Fibroblast of lung (primary cell): Measurements from ENCODE around the gene ZNF346. TPM values are rescaled to one million over a fixed set of nuclear protein-coding genes. Genes with fewer than 3 reads are reported as not detected.

Experiments
- DNase-seq, 2 donors: peaks; one replicate each; pipeline versions ENCODE4 v3.0.0 to v3.0.0-alpha.2; 2010; ENCODE audit warnings: low read depth in 2 of 2
- H2AFZ ChIP-seq: 2 replicates; pipeline ENCODE4 v1.5.1; 2012; ENCODE audit warnings: low read length, control low read depth, inconsistent platforms
- H3K27ac ChIP-seq: 2 replicates; pipeline ENCODE4 v1.5.1; 2011; ENCODE audit warnings: low read length, control low read depth; ENCODE audit not compliant: insufficient read depth
- H3K27me3 ChIP-seq: 2 replicates; pipeline ENCODE4 v1.5.1; 2011; ENCODE audit warnings: mild to moderate bottlenecking, low read length; ENCODE audit not compliant: control insufficient read depth, insufficient read depth
- H3K36me3 ChIP-seq: 2 replicates; pipeline ENCODE4 v1.5.1; 2011; ENCODE audit warnings: low read length; ENCODE audit not compliant: control insufficient read depth, insufficient read depth
- H3K4me1 ChIP-seq: 2 replicates; pipeline ENCODE4 v1.5.1; 2011; ENCODE audit warnings: low read length; ENCODE audit not compliant: control insufficient read depth, insufficient read depth; ENCODE audit errors: extremely low read depth
- H3K4me2 ChIP-seq: 2 replicates; pipeline ENCODE4 v1.5.1; 2011; ENCODE audit warnings: low read length, control low read depth; ENCODE audit not compliant: insufficient read depth; ENCODE audit errors: extremely low read depth
- H3K4me3 ChIP-seq, 4 experiments: fragments of 200-600 bp in 1 of 4; sonication (generic) in 1 of 4; replicated peaks in 1 of 4; 2 replicates each; pipeline ENCODE4 v1.5.1; 2011 to 2016; ENCODE audit warnings: low read length in 4 of 4, low read depth in 3 of 4, mild to moderate bottlenecking in 3 of 4, control low read depth in 2 of 4, inconsistent platforms in 1 of 4, mixed read lengths in 1 of 4; ENCODE audit not compliant: insufficient read depth in 1 of 4; ENCODE audit errors: control extremely low read depth in 1 of 4
- H3K79me2 ChIP-seq: 2 replicates; pipeline ENCODE4 v1.5.1; 2012; ENCODE audit warnings: mild to moderate bottlenecking, low read length, inconsistent platforms; ENCODE audit not compliant: control insufficient read depth, insufficient read depth
- H3K9ac ChIP-seq: 2 replicates; pipeline ENCODE4 v1.5.1; 2011; ENCODE audit warnings: mild to moderate bottlenecking, low read length, control low read depth; ENCODE audit not compliant: insufficient read depth
- H3K9me3 ChIP-seq: 2 replicates; pipeline ENCODE4 v1.5.1; 2012; ENCODE audit warnings: low read depth, low read length; ENCODE audit not compliant: control insufficient read depth, insufficient read depth
- H4K20me1 ChIP-seq: 2 replicates; pipeline ENCODE4 v1.5.1; 2011; ENCODE audit warnings: low read length; ENCODE audit not compliant: control insufficient read depth, insufficient read depth; ENCODE audit errors: extremely low read depth
- CTCF ChIP-seq, 2 donors: IDR thresholded peaks in 1 of 2; conservative IDR thresholded peaks in 1 of 2; 1 replicate in 1 of 2; 2 replicates in 1 of 2; pipeline ENCODE4 v1.5.1; 2011 to 2012; ENCODE audit warnings: low read length in 2 of 2, control low read depth in 1 of 2, inconsistent platforms in 1 of 2, low read depth in 1 of 2, mild to moderate bottlenecking in 1 of 2
- EZH2 ChIP-seq: IDR thresholded peaks from 2 replicates; pipeline ENCODE4 v1.5.1; 2012; ENCODE audit warnings: low read length, control low read depth, mild to moderate bottlenecking; ENCODE audit errors: missing control alignments
- polyA plus RNA-seq, 2 donors: library from polyadenylated mRNA; depleted of rRNA in 1 of 2; stranded (reverse) in 1 of 2; unstranded in 1 of 2; fragments of >200 nt; gene quantifications; 2 replicates each; pipeline ENCODE4 v1.2.1, GENCODE V29; 2011 to 2012; ENCODE audit warnings: missing spikeins in 1 of 2
- total RNA-seq: library from RNA; depleted of rRNA; stranded (reverse); fragments of >200 nt; gene quantifications from 2 replicates; pipeline ENCODE4 v1.2.1, GENCODE V29; 2014

Gene ZNF346
- total and polyA plus RNA-seq, 2 donors (not counting 1 experiment from before 2014, with no cell fraction given) = 14.0 to 14.9 TPM

GRCh38 chr5:177029498-177029897 is 7.0 kb downstream of the ZNF346 start:
- Histone ChIP-seq H3K79me2 (peaks cover 4% of the 10 kb centered on the region), H3K4me2 (no peak overlapping the region)

GRCh38 chr5:177035976-177036375 is 13.5 kb downstream of the ZNF346 start:
- Histone ChIP-seq H3K36me3 (no peaks in the 10 kb centered on the region), H3K4me1 (no peaks in the 10 kb centered on the region), H3K9me3 (no peaks in the 10 kb centered on the region), H3K9ac (no peak overlapping the region), H3K4me2 (no peak overlapping the region), H3K4me3 (no peak overlapping the region), H3K79me2 (no peaks in the 10 kb centered on the region), H3K27ac (no peak overlapping the region), H3K27me3 (no peaks in the 10 kb centered on the region), H2AFZ (no peak overlapping the region), H4K20me1 (no peaks in the 10 kb centered on the region)
- DNase-seq = peak in 1 of 2 donors; percentile 31
- TF ChIP-seq EZH2 = no peak
- no peak for TF ChIP-seq CTCF (conservative IDR thresholded peaks at IDR 0.05 in 1 of 2, IDR thresholded peaks at IDR 0.05 in 1 of 2; ENCODE audit: low read depth in 1 of 2, low read length in 2 of 2)

More at GRCh38 chr5:177029498-177029897, 7.0 kb downstream of the ZNF346 start:
- no peak for TF ChIP-seq CTCF (conservative IDR thresholded peaks at IDR 0.05 in 1 of 2, IDR thresholded peaks at IDR 0.05 in 1 of 2; ENCODE audit: low read depth in 1 of 2, low read length in 2 of 2)
- no peak for TF ChIP-seq EZH2
- Histone ChIP-seq H3K4me1 (no peaks in the 10 kb centered on the region), H3K9ac (no peak overlapping the region), H3K4me3 (no peak overlapping the region), H4K20me1 (no peaks in the 10 kb centered on the region), H3K27ac (no peak overlapping the region), H2AFZ (no peak overlapping the region), H3K27me3 (no peaks in the 10 kb centered on the region), H3K36me3 (no peaks in the 10 kb centered on the region), H3K9me3 (no peaks in the 10 kb centered on the region)
- no peak for DNase-seq

GRCh38 chr5:177036443-177036842 is 13.9 kb downstream of the ZNF346 start:
- H3K79me2 ChIP-seq = no peaks in the 10 kb centered on the region
- H3K9ac ChIP-seq = no peak overlapping the region
- H4K20me1 ChIP-seq = no peaks in the 10 kb centered on the region
- H3K4me1 ChIP-seq = no peaks in the 10 kb centered on the region
- H2AFZ ChIP-seq = no peak overlapping the region
- no peak overlapping the region for H3K4me2 ChIP-seq
- no peaks in the 10 kb centered on the region for H3K9me3 ChIP-seq
- H3K4me3 ChIP-seq = no peak overlapping the region
- H3K27me3 ChIP-seq = no peaks in the 10 kb centered on the region
- no peak for DNase-seq
- no peak for TF ChIP-seq EZH2
- TF ChIP-seq CTCF (conservative IDR thresholded peaks at IDR 0.05 in 1 of 2, IDR thresholded peaks at IDR 0.05 in 1 of 2; ENCODE audit: low read depth in 1 of 2, low read length in 2 of 2) = no peak
- no peaks in the 10 kb centered on the region for H3K36me3 ChIP-seq
- no peak overlapping the region for H3K27ac ChIP-seq
